GM21737 (cell line): ENCODE measurements around the gene SPIN1.
"Not testable (repeated sequence)": the region's sequence is repeated elsewhere in the genome, so short reads cannot be mapped to it uniquely, and the experiment has no call there.

Experiments
- ATAC-seq: cut with Tn5 transposase; IDR thresholded peaks from one replicate; pipeline ENCODE4 v1.9.1; 2021; ENCODE audit warnings: mild to moderate bottlenecking, moderate library complexity; ENCODE audit not compliant: unreplicated experiment

The SPIN1 gene

GRCh38 chr9:88388203-88388885, at the start of gene SPIN1:
SPIN1 (plus strand) TSS chr9:88388444; CDS start chr9:88426540, 38,096 bp downstream.
- peak; percentile 84 for ATAC-seq

DNA sequence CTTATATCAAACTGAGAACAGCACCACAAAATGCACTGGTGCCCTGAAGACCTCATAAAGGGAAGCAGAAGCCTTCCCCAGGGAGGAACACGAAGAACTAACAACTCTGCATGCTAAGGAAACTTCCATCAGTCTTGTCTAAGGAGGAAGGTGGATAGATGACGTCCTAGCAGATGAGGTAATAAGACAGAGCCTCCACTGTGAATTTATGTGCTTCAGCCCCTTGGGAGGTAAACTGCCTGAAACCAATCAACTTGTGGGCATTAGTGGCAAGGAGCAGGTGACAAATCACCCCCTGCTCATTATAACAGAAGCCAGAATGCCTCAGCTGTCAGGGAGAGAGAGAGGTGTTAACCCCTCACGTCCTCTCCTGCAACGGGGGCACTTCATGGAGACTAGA, 48.9 kb upstream of the SPIN1 start:
- no peak for ATAC-seq

- no peak for ATAC-seq
Observed at GRCh38 chr9:88342246-88342645, 46.0 kb upstream of the SPIN1 start.

DNA sequence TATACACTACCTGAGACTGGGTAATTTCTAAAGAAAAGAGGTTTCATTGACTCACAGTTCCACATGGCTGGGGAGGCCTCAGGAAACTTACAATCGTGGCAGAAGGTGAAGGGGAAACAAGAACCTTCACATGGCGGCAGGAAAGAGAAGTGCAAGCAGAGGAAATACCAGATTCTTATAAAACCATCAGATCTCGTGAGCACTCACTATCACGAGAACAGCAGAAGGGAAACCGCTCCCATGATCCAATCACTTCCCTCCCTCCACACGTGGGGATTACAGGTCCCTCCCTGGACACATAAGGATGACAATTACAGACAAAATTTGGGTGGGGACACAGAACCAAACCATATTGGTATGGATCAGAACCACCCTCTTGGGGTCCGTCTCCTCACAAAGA, 44.2 kb upstream of the SPIN1 start:
- no peak for ATAC-seq

GRCh38 chr9:88350354-88350753, 37.9 kb upstream of the SPIN1 start:
- not testable (repeated sequence) for ATAC-seq

GRCh38 chr9:88355166-88355565, 33.1 kb upstream of the SPIN1 start:
- ATAC-seq = no peak

GRCh38 chr9:88357250-88357649, 31.0 kb upstream of the SPIN1 start:
- not testable (repeated sequence) for ATAC-seq

DNA sequence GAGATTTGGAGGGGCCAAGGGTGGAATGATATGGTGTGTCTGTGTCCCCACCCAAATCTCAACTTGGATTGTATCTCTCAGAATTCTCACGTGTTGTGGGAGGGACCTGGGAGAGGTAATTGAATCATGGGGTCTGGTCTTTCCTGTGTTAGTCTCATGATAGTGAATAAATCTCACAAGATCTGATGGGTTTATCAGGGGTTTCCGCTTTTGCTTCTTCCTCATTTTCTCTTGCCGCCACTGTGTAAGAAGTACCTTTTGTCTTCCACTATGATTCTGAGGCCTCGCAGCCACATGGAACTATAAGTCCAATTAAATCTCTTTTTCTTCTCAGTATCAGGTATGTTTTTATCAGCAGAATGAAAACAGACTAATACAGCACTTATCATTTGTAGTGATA, 29.5 kb upstream of the SPIN1 start:
- ATAC-seq = no peak

GRCh38 chr9:88359974-88360373, 28.3 kb upstream of the SPIN1 start:
- ATAC-seq = no peak

- no peak for ATAC-seq
Observed at GRCh38 chr9:88362681-88363080, 25.6 kb upstream of the SPIN1 start.

- no peak for ATAC-seq
Observed at GRCh38 chr9:88363661-88364060, 24.6 kb upstream of the SPIN1 start.

- ATAC-seq = no peak
Observed at GRCh38 chr9:88364706-88365105, 23.5 kb upstream of the SPIN1 start.

- ATAC-seq = no peak
Observed at GRCh38 chr9:88370346-88370745, 17.9 kb upstream of the SPIN1 start.

DNA sequence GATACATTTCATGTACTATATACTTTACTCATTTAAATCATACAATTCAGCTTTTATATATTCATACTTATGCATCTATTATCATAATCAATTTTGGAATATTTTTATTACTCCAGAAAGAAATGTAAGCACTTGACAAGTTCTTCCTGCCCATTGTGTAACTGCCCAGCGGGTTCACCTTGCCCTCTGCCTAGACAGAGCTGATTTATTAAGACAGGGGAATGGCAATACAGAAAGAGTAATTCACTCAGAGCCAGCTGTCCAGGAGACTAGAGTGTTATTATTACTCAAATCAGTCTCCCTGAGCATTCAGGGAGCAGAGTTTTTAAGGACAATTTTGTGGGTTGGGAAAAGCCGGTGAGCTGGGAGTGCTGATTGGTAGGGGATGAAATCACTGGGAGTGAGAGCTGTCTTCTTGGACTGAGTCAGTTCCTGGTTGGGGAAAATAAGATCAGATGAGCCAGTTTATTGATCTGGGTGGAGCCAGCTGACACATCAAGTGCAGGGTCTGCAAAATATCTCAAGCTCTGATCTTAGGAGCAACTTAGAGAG, 16.1 kb upstream of the SPIN1 start:
- no peak for ATAC-seq

- ATAC-seq = no peak
Observed at GRCh38 chr9:88373045-88373444, 15.2 kb upstream of the SPIN1 start.

DNA sequence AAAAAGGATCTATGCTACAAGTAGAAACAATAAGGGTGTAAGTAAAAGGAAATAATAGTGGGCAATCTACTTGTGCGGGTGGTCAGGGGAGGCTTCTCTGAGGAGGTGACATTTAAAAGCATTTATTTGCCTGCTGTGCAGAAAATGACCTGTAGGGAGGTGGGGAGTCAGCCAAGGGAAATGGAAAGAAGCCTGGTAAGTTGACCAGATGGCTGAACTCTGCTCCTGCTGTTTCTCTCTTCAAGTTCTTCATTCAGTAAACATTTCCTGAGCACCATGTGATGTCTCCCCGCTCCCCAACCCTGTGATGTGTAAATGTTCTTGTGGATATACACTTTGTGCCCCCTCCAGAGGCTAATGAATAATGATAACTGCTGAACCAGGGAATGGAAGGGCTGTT, 9.9 kb upstream of the SPIN1 start:
- no peak for ATAC-seq

DNA sequence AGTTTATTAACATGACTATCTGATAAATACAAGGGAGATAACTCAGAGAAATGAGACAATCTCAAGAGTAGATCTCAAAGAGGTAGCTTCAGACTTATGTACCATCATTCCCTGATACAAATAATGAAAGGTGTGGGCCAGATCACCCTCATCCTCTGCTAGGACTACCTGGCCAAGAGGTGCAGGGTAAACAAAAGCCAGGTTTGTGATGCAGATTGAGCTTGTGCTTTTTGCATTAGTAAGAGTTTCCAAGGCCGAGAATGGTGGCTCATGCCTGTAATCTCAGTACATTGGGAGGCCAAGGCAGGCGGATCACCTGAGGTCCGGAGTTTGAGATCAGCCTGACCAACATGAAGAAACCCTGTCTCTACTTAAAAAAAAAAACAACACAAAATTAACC, 8.9 kb upstream of the SPIN1 start:
- ATAC-seq = no peak

DNA sequence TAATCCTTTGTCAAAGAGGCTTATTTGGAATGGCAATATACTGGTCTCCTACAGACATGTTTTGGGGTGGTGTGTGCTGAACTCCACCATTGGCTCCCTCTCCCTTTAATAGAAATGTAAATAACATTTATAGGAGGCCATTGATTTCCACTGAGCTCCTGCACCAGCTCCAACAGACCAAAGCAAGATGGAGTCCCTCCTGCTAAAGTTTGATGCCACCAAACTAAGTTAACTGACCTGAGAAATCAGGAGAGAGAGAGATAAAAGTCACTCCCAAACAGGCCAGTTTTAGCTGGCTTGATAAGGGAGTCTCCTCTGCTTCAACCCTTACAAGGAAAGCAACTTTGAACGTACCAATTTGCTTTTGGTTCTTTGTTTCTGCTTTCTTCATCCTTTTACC, 8.1 kb upstream of the SPIN1 start:
- no peak for ATAC-seq

DNA sequence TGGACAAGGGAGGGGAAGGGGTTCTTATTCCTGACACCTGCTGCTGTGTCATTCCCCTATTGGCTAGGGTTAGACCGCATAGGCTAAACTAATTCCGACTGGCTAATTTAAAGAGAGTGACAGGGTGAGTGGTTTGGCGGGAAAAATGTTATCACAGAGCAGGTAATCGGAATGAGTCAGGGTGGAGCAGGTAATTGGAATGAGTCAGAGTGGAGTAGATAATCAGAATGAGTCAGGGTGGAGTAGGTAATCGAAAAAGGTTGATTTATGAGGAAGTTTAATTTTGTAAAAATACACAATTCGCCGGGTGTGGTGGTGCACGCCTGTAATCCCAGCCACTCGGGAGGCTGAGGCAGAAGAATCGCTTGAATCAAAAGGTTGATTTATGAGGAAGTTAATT, 6.9 kb upstream of the SPIN1 start:
- ATAC-seq = not testable (repeated sequence)

DNA sequence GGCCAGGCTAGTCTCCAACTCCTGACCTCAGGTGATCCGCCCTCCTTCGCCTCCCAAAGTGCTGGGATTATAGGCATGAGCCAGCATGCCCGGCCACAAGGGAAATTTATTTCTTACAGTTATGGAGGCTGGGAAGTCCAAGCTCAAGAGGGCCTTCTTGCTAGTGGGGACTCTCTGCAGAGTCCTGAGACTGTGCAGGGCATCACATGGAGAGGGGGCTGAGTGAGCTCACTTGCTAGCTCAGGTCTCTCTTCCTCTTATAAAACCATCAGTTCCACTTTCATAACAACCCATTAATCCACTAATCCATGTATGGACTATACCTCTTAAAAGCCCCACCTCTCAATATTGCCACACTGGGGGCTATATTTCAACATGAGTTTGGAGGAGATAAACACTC, 5.1 kb upstream of the SPIN1 start:
- no peak for ATAC-seq

DNA sequence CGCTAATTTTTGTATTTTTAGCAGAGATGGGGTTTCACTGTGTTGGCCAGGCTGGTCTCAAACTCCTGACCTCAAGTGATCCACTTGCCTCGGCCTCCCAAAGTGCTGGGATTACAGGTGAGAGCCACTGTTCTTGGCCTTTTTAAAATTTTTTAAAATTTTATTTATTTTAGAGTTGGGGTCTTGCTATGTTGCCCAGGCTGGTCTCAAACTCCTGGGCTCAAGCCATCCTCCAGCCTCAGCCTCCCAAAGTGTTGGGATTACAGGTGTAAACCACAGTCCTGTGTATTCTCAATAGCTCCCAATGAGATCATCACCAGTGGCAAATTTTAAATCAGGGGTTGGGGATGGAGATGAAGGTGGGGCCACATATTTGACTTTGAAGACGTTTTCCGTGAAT, 2.1 kb upstream of the SPIN1 start:
- not testable (repeated sequence) for ATAC-seq

- no peak for ATAC-seq
Observed at GRCh38 chr9:88387036-88387551, 1.1 kb upstream of the SPIN1 start.
